ENCODE data around the gene DNAH10.
"Not testable (repeated sequence)": the region's sequence is repeated elsewhere in the genome, so short reads cannot be mapped to it uniquely, and the experiment has no call there.

The DNAH10 gene

DNA sequence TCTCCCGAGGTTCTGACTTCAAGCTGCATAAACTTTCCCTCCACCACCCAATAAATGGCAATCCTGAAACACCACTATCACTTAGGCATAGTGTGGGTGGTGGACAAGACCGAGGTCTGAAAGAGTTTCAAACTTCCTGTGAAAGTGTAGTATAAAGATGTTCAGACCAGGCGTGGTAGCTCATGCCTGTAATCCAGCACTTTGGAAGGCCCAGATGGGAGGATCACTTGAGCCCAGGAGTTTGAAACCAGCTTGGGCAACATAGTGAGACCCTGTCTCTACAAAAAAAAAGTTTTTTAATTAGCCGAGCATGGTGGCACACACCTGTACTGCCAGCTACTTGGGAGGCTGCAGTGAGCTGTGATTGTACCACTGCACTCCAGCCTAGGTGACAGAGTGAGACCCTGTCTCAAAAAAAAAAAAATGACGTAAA lies 148.7 kb downstream of the DNAH10 start:
- DNase-seq: no peak

DNA sequence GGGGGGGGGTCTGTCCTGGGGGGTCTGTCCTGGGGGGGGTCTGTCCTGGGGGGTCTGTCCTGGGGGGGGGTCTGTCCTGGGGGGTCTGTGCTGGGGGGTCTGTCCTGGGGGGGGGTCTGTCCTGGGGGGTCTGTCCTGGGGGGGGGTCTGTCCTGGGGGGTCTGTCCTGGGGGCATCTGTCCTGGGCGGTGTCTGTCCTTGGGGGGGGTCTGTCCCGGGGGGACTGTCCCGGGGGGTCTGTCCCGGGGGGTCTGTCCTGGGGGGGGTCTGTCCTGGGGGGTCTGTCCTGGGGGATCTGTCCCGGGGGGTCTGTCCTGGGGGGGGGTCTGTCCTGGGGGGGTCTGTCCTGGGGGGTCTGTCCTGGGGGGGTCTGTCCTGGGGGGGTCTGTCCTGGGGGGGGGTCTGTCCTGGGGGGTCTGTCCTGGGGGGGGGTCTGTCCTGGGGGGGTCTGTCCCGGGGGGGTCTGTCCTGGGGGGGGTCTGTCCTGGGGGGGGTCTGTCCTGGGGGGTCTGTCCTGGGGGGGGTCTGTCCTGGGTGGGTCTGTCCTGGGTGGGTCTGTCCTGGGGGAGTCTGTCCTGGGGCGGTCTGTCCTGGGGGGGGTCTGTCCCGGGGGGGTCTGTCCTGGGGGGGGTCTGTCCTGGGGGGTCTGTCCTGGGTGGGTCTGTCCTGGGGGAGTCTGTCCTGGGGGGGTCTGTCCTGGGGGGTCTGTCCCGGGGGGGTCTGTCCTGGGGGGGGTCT lies 149.7 kb downstream of the DNAH10 start:
- not testable (repeated sequence) for DNase-seq

DNA sequence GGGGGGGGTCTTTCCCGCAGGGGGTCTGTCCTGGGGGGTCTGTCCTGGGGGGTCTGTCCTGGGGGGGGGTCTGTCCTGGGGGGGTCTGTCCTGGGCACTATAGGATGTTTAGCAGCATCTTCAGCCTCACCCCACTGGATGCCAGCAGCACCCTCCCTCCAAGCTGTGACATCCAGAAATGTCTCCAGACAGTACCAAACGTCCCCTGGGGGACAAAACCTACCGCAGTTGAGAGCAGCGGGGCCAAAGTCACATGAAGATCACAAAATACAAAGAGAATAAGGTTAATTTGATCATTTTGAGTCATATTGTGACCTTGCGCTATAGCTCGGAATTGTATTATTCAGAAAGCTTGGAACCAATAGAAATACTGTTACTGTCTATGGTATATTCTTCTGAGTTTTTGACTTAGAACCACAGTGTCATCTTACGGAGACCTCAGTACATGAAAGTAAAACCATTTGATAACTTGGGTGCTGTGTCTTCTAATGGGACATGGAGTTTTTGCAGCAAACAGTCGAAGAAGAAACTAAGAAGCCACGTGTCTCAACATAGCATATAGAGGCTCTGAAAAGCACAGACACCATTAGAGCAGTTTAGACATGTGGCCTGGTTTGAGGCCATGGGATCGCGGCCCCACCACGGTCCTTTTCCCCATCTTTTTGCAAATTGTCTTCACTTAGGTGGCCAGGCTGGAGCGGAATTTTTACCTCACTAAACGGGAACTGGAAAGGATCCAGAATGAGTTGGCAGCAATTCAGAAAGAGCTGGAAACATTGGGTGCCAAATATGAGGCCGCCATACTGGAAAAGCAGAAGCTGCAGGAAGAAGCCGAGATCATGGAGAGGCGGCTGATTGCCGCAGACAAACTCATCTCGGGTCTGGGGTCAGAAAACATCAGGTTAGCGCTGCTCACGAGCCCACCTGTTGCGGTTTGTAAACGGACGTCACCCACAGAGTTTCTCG lies 150.6 kb downstream of the DNAH10 start:
- DNase-seq: no peak

DNA sequence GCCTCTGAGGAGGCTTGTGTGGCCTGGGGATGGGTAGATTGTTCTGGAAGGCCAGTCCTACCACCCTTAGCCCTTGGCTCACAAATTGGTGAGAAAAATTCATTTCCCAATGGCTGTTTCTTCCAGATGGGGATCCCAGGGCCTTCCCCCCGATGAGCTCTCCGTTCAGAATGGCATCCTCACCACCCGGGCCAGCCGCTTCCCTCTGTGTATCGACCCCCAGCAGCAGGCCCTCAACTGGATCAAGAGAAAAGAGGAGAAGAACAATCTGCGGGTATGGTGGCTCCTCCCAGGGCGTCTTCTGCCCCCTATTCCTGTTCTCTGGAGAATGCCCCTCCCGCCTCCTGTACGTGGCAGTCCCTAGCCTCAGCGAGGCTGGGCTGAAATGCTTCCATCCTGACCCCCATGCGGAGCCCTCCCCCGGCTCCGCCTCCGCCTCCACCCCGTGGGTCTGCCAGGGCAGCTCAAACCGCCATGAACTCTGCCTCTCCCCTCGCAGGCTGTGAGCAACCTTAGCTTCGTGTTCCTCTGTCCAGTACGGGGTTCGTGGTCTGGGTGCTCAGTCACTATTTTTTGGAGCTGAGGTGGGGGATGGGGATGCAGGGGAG lies 152.7 kb downstream of the DNAH10 start:
- no peak for DNase-seq

DNA sequence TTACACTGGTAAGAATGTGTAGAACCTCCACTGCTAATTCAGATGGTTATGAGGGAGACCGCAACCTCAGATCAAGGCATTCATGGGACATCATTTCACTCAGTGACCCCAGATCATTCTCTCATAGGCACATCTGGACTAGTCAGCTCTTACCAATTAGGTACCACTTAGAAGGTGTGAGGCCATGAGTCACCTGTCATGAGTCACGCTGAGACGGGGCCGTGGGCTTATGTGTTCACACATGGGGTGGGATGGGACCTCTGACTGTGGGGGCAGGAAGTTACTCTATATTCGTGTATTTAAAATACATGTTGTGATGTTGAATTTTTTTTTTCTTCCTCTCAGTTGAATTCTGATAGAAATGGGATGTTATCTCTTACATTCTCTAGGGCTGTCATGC lies 154.6 kb downstream of the DNAH10 start:
- DNase-seq: no peak

DNA sequence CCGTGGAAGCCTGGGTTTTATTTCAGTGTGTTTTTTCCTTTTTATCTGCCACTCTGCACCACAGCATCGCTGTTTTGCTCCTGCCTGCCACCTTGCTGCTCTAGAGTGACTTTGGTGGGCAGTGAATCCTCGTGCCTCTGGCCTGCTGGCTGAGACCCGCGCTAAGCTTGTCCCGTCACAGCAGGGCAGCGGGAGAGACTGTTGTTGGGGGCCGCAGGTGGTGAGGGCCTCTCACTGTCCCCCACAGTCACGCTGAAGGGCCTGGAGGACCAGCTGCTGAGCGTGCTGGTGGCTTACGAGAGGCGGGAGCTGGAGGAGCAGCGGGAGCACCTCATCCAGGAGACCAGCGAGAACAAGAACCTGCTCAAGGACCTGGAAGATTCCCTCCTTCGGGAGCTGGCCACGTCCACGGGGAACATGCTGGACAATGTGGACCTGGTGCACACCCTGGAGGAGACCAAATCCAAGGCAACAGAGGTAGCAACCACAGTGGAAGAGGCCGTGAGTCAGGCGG lies 155.3 kb downstream of the DNAH10 start:
- no peak for DNase-seq

DNA sequence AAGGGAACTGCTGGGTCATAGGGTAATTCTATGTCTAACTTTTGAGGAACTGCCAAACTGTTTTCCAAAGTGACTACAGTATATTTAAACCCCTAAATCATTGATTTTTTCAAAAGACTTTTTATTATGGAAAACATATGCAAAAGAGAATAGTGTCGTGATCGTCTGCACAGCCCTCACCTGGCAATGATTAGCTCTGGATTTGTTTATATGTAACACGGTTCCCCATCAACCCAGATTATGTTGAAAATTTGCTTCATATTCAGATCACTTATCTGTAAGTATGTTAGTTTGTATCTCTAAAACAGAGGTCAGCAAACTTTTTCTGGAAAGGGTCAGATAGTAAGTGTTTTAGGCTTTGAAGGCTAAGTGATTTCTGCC lies 157.9 kb downstream of the DNAH10 start:
- DNase-seq: no peak

DNA sequence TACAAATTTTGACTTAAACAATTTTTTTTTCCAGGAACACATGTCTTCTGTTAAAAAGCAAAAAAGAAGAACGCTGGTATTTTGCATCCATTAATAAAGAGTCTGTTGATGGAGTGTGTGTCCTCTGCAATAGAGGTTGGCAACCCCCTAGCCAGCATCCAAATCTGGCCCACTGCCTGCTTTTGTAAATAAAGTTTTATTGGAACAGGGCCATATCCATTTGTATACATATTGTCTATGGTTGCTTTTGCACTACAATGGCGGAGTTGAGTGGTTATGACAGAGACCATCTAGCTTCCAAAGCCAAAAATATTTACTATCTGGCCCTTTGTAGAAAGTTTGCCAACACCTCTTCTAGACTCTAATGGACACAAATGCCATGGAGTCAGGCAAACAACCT lies 160.9 kb downstream of the DNAH10 start:
- DNase-seq: no peak

DNA sequence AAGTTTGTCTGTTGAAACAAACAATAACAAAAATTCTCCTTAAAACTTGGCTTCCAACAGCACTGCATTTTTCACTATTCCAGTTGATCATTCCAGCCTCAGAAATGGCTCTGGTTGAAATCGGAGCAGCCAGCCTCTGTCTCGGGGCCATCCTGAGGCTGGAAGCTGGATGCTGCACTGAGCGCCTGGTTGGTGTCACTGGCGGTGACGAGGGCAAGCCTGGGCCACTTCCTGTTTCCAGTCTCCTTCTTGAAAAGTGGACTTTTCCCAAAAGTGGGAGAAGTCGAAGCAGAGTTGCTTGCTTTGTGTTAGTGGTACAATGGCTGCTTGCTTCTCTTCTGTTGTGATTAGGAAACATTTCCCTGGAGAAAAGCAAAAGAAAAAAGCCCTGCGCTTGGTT lies 161.8 kb downstream of the DNAH10 start:
- no peak for DNase-seq

DNA sequence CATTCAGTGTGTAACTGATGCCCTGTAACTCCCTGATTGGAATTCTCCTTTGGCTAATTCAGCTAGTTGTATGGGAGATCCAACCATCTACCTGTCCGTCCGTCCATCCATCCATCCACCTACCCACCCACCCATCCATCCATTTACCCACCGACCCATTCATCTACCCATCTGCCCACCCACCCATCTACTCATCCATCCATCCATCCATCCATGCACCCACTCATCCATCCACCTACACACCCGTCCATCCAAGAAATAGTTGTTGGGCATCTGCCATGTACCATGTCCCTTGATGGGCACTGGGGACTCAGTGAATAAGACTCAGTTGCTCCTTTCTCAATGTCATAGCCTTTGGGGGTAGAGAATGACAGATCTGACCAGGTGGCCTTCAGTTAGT lies 162.4 kb downstream of the DNAH10 start:
- DNase-seq: no peak

DNA sequence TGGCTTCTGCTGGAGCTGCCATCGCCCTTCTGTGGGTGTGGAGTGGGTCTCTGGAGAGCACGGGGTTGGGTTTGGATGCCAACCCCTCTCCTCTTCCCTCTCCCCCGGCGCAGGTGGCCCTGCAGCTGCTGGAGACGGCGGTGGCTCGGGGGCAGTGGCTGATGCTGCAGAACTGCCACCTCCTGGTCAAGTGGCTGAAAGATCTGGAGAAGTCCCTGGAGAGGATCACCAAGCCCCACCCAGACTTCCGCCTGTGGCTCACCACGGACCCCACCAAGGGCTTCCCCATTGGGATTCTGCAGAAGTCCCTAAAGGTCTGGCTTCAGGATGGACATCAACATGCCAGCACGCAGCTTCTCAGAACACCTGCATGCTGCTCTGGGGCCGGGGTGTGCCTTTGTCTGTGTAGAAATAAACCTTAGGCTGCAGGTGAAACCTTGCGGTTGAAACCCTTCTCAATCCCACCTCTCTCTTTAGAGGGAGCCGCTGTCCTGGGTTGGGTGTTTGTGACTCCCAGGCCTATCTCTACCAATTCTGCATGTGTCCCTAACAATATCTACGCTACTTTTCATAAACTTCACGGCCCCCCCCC lies 166.3 kb downstream of the DNAH10 start:
- DNase-seq: peak; percentile 16 to 57

DNA sequence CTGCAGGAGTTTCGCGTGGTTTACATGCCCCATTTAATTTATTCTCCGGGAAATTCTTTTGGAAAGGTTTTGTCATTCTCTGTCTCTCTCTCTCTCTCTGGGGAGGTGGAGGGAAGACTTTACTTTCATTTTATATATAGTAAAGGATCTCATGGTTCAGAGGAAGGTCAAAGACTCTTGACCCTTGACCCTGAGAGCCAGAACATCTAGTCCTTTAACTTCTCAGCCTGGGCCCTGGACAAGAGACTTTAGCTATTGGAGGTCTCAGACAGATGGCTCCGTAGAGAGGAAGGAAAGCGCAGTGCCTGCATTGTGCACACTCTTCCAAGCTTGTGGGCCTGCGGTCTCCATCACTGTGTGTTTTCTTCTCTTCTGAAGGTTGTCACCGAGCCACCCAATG lies 166.8 kb downstream of the DNAH10 start:
- no peak for DNase-seq

DNA sequence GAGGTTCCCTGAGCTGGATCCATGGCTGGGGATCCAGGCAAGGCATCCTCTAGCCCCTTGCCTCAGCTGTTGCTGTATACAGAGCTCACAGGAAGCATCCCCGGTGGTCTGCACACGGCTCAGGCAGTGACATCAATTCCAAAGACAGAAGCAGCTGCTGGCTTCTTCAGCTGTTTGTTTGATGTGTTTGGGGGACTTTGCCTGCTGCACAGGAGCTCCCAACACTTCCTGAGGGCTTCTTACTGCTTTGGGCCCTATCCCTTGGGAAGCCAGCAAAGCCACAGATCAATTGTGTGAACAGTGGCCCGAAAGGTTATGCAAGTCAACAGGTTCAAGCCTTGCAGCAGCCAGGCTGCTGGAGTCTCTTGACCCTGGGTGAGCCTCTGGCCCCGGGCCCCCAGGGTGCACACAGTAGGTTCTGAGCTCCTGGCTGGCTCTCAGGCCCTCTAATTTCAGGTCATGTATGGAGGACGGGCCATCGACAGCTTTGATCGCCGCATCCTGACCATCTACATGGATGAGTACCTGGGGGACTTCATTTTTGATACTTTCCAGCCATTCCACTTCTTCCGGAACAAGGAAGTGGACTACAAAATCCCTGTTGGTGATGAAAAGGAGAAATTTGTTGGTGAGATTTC lies 168.0 kb downstream of the DNAH10 start:
- DNase-seq: no peak

DNA sequence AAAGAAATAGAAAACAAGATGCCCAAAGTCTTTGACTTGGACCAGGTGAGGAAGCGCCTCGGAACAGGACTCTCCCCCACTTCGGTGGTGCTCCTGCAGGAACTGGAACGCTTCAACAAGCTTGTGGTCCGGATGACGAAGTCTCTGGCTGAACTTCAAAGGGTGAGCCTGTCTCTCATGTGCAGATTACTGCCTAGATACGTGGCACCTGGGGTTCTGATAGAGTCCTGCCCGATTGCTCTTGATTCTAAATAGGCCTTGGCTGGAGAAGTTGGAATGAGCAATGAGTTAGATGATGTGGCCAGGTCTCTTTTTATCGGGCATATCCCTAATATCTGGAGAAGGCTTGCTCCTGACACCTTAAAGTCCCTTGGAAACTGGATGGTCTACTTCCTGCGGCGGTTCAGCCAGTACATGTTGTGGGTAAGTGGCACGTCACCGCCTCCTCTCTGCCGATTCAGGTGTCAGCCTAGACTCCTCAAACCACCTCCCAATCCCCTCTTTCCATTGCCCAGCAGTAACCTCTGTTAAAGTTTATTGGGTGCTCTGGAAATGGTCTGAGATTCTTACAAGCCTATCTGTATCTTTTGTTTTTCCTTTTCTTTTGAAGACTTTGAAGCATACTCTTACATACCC lies 169.7 kb downstream of the DNAH10 start:
- no peak for DNase-seq

DNA sequence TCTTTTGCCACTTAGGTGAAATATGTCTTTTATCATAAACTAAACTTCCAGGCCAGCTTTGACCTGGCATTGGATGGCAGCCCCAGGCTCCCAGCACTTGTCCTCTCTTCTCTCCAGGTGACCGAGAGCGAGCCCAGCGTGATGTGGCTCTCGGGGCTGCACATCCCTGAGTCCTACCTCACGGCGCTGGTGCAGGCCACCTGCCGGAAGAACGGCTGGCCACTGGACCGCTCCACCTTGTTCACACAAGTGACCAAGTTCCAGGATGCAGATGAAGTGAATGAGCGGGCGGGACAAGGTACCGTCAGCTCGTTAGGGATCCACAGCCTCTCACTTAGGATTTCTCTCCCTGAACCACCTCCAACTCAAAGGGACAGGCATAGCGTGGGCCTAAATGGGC lies 171.1 kb downstream of the DNAH10 start:
- DNase-seq: no peak

DNA sequence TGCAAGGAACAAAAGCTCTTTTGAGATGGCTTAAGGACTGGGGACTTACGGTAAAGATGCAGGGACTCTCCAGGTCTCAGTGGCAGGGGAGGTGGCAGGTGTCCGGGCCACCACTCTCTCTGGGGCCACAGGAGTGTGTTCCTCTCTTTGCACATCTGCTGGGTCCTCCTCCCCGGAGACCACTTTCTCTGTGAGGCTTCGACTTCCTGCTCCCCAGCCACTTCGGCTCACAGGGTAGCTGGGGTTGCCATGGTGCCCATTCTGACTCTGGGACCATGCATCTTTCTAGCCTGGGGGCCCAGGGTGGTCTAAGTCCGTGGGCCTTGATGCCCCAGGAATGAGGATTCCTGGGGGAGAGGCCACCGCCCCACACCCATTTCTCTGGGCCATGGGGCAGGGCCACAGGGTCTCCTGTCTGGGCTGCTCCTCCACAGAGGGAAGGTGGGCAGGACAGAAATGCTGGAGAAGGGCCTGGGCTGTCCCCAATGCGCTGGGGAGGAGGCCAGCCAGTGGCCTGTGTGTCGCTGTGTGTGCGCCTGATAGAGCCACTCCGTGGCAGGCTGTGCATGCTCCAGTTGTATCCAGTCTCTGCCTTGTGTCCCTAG lies 172.0 kb downstream of the DNAH10 start:
- no peak for DNase-seq

DNA sequence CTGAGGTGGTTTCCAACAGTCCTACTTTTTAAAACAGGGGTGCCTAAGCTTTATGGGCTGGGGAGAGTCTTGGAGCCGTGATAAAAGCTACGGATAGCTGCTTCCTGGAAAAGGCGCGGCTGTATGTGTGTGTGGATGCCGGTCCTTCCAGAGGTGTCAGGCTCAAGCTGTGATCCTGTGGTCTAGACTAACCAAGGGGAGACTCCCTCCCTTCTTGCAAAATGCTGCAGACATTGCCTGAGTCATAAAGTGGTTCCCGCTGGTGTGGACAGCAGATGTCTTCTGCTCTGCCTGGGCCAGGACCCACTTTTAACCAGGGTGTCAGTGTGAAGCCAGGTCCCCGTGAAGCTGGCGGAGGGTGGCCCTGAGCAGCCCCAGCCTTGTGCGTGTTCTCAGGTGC lies 172.7 kb downstream of the DNAH10 start:
- no peak for DNase-seq

DNA sequence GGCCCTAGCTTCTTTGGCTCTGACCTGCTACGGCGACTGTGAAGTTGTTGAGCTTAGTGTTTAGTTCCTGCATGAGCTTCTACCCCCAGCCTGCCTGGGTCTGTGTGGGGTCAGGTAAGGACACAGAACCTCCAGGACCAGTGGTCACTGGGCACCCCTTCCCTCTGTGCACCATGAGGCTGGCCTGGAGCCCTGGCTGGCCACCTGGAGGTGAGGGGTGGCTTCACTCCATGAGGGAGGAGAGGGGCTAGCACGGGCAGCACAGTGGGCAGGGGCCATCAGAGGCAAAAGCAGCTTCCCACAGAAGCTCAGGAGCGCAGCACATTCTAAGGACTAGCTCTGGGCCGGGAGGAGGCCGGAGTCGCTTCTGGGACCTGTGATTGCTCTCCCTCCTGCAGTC lies 173.9 kb downstream of the DNAH10 start:
- no peak for DNase-seq

DNA sequence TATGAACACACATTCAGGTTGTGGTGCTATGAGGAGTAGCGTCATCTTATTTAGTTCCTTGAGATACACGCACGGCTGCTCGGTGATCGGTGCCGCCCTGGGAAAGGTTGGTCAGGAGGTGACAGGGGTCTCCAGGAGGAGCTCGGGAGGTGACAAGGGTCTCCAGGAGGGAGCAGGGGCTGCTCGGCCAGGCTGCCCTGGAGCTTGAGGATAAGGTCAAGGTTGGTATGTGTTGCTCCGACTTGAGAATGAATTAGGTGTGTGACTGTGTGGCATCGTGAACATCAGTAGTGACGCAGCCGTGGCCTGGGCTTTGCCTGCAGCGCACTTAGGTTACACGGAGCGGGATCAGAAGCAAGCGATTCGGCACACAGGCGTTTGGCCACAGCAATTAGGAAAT lies 174.4 kb downstream of the DNAH10 start:
- no peak for DNase-seq

DNA sequence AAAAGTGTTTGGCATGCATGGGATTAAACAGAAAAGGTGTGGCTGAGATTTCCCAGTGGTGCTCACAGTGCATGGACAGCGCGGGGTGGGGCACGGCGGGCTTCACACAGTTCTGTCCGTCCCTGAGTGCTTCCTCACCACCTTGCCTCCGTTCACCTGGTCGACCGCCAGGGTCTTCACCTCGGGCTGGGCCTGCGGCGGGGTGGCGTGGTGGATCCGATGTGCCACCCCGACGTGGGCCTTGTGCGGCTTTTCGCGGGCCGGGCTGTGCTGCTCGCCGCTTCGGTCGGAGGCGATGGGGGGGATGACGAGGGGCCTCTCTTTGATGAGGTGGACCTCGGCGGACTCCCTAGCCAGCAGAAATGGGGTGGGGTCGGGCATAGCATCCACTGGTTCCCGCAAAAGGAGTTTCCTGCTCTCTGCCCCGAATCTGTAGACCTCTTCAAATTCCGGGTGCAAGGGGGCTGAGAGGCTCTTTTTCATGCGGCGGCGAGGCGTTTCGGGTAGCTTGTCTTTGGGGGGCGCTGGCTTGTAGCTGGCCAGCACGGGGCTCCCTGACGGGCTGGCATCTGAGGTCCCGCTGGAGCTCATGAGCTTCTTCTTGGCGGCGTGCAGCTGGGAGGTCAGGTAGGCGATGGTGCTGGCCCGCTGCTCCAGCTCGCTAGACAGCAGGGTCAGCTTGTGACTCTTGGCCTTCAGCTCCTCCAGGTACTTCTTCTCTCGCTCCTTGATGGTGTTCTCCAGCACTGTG lies 175.0 kb downstream of the DNAH10 start:
- DNase-seq: no peak

All from NCI-H524 (cell line).